Stomach (tissue), 9 donors: ENCODE measurements around the gene SCRT2. TPM values are rescaled to one million over a fixed set of nuclear protein-coding genes. Genes with fewer than 3 reads are reported as not detected.

Experiments
- DNase-seq, 2 donors: peaks; one replicate each; pipeline versions ENCODE4 v3.0.0 to v3.0.0-alpha.2; 2013 to 2019
- H3K27ac ChIP-seq, 5 donors: fragments of 200-600 bp in 4 of 5; sonication (generic) in 4 of 5; one replicate each; pipeline ENCODE4 v1.5.1; 2013 to 2019; ENCODE audit warnings: mild to moderate bottlenecking in 1 of 5, moderate library complexity in 1 of 5
- H3K27me3 ChIP-seq, 3 donors: fragments of 200-600 bp; sonication (generic); one replicate each; pipeline ENCODE4 v1.5.1; 2017 to 2019; ENCODE audit warnings: mixed run types in 1 of 3
- H3K36me3 ChIP-seq, 4 donors: fragments of 200-600 bp; sonication (generic); 1 replicate in 3 of 4; 2 replicates in 1 of 4; pipeline ENCODE4 v1.5.1; 2016 to 2019
- H3K4me1 ChIP-seq, 4 donors: fragments of 200-600 bp; sonication (generic); one replicate each; pipeline ENCODE4 v1.5.1; 2016 to 2019
- H3K4me3 ChIP-seq, 4 donors: fragments of 200-600 bp; sonication (generic) in 3 of 4; one replicate each; pipeline ENCODE4 v1.5.1; 2016 to 2019; ENCODE audit warnings: mild to moderate bottlenecking in 1 of 4
- H3K9me3 ChIP-seq, 4 donors: fragments of 200-600 bp; sonication (generic); one replicate each; pipeline ENCODE4 v1.5.1; 2016 to 2019
- EP300 ChIP-seq: sonication (generic); formaldehyde crosslinking; IDR thresholded peaks from one replicate; pipeline ENCODE4 v1.6.1; 2017; ENCODE audit warnings: antibody characterized with exemption
- POLR2A ChIP-seq, 4 donors: fragments of 450-650 bp; IDR thresholded peaks; one replicate each; pipeline ENCODE4 v1.6.1; 2016; ENCODE audit warnings: antibody characterized with exemption in 4 of 4, control low read depth in 2 of 4, mild to moderate bottlenecking in 1 of 4, moderate library complexity in 1 of 4
- POLR2AphosphoS5 ChIP-seq, 3 donors: sonication (generic); formaldehyde crosslinking; IDR thresholded peaks; one replicate each; pipeline ENCODE4 v1.6.1; 2016; ENCODE audit warnings: antibody characterized with exemption in 3 of 3
- WGBS, 5 donors: extraction: QIAGEN DNeasy Blood & Tissue Kit in 3 of 5; methylation state at CpG; one replicate each; pipeline versions ENCODE4 v1.1.5 to v1.1.7; 2013 to 2018; 5-methylcytosine and 5-hydroxymethylcytosine counted together
- intact Hi-C: fragments of 100-400 bp; cut with DNase I; formaldehyde crosslinking; loops from one replicate; pipeline ENCODE4 v1.15.1; 2023; ENCODE audit warnings: low total_unique reads
- polyA plus RNA-seq, 3 donors: library from polyadenylated mRNA; stranded (reverse); fragments of 200-250 nt; gene quantifications; one replicate each; pipeline ENCODE4 v1.2.3, GENCODE V29; 2013
- total RNA-seq, 5 donors: library from RNA; depleted of rRNA; stranded (reverse); fragments of >200 nt; gene quantifications; one replicate each; pipeline versions ENCODE4 v1.1.0 to v1.2.3, GENCODE V29; 2014 to 2016
- TF ChIP-seq, protein P1 (sequence below), 7 experiments: fragments of 450-650 bp in 4 of 7; fragments of 200-600 bp in 3 of 7; sonication (generic) in 3 of 7; IDR thresholded peaks; one replicate each; pipeline ENCODE4 v1.5.1; 2016 to 2019; ENCODE audit warnings: antibody characterized with exemption in 7 of 7, control low read depth in 2 of 7, mild to moderate bottlenecking in 1 of 7
- donor health status: healthy with polysubstance abuse.
- donor health status: Bipolar disorder and iron deficiency.
- donor health status: healthy.

SCRT2 gene
- total and polyA plus RNA-seq, 8 donors: not detected

- no peak for TF ChIP-seq POLR2A (IDR thresholded peaks at IDR 0.05)
- TF ChIP-seq, protein P1, sequence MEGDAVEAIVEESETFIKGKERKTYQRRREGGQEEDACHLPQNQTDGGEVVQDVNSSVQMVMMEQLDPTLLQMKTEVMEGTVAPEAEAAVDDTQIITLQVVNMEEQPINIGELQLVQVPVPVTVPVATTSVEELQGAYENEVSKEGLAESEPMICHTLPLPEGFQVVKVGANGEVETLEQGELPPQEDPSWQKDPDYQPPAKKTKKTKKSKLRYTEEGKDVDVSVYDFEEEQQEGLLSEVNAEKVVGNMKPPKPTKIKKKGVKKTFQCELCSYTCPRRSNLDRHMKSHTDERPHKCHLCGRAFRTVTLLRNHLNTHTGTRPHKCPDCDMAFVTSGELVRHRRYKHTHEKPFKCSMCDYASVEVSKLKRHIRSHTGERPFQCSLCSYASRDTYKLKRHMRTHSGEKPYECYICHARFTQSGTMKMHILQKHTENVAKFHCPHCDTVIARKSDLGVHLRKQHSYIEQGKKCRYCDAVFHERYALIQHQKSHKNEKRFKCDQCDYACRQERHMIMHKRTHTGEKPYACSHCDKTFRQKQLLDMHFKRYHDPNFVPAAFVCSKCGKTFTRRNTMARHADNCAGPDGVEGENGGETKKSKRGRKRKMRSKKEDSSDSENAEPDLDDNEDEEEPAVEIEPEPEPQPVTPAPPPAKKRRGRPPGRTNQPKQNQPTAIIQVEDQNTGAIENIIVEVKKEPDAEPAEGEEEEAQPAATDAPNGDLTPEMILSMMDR (IDR thresholded peaks at IDR 0.05): peak in 5 of 7 experiments; percentile 52 to 80 (median 54)
- no peak overlapping the region for H3K27ac ChIP-seq
- H3K4me1 ChIP-seq: peaks cover 4 to 10% (median 7%) of the 10 kb centered on the region in 4 donors
- H3K27me3 ChIP-seq: peaks cover 10 to 99% (median 80%) of the 10 kb centered on the region in 3 donors
- DNase-seq: peak; percentile 54 to 68
- no peak overlapping the region for H3K4me3 ChIP-seq
- 25 to 33% (median 29%) methylated on average over 9 of the region's 9 CpGs for WGBS, 5 donors
- no peaks in the 10 kb centered on the region for H3K36me3 ChIP-seq
- intact Hi-C loops: no loop called here
- no peaks in the 10 kb centered on the region for H3K9me3 ChIP-seq
Observed at GRCh38 chr20:667351-668034, 8.1 kb downstream of the SCRT2 start.

- no peak for DNase-seq
- no peaks in the 10 kb centered on the region for H3K36me3 ChIP-seq
- H3K4me1 ChIP-seq: peaks cover 4 to 14% (median 7%) of the 10 kb centered on the region in 4 donors
- H3K27me3 ChIP-seq: peaks cover 12 to 99% (median 82%) of the 10 kb centered on the region in 3 donors
- TF ChIP-seq, protein P1 (IDR thresholded peaks at IDR 0.05): no peak
- TF ChIP-seq EP300: no peak
- no peak for TF ChIP-seq POLR2AphosphoS5 (IDR thresholded peaks at IDR 0.05)
- no peak for TF ChIP-seq POLR2A (IDR thresholded peaks at IDR 0.05)
- H3K27ac ChIP-seq: no peak overlapping the region
- no peaks in the 10 kb centered on the region for H3K9me3 ChIP-seq
- intact Hi-C loops: no loop called here
- WGBS, 5 donors: 25 to 46% (median 35%) methylated on average over 4 of the region's 4 CpGs
- H3K4me3 ChIP-seq: no peak overlapping the region
Observed at GRCh38 chr20:666877-667276, 8.7 kb downstream of the SCRT2 start.

- Histone ChIP-seq H3K27ac (no peak overlapping the region), H3K9me3 (no peaks in the 10 kb centered on the region), H3K36me3 (no peaks in the 10 kb centered on the region), H3K4me3 (no peak overlapping the region), H3K4me1 (peaks cover 4 to 17% (median 7%) of the 10 kb centered on the region in 4 donors), H3K27me3 (peaks cover 15 to 99% (median 82%) of the 10 kb centered on the region in 3 donors)
- WGBS, 5 donors: 27 to 53% (median 33%) methylated on average over 5 to 6 of the region's 6 CpGs
- TF ChIP-seq, protein P1 (IDR thresholded peaks at IDR 0.05): no peak
- DNase-seq: no peak
- intact Hi-C loops: no loop called here
Observed at GRCh38 chr20:665276-665675, 10.3 kb downstream of the SCRT2 start.

GRCh38 chr20:664576-664975 is 11.0 kb downstream of the SCRT2 start:
- intact Hi-C loops: no loop called here
- no peak for DNase-seq
- no peak for TF ChIP-seq POLR2A (IDR thresholded peaks at IDR 0.05)
- TF ChIP-seq, protein P1 (IDR thresholded peaks at IDR 0.05): no peak
- no peak for TF ChIP-seq EP300
- no peak for TF ChIP-seq POLR2AphosphoS5 (IDR thresholded peaks at IDR 0.05)
- Histone ChIP-seq H3K4me3 (no peak overlapping the region), H3K27ac (no peak overlapping the region), H3K36me3 (no peaks in the 10 kb centered on the region), H3K4me1 (peaks cover 4 to 17% (median 7%) of the 10 kb centered on the region in 4 donors), H3K9me3 (no peaks in the 10 kb centered on the region), H3K27me3 (peaks cover 15 to 99% (median 78%) of the 10 kb centered on the region in 3 donors)
- WGBS, 5 donors: 33 to 46% (median 41%) methylated on average over 13 of the region's 13 CpGs
